ENCODE results near the gene FAM219A.
"Not testable (repeated sequence)": the region's sequence is repeated elsewhere in the genome, so short reads cannot be mapped to it uniquely, and the experiment has no call there.

FAM219A gene

DNA sequence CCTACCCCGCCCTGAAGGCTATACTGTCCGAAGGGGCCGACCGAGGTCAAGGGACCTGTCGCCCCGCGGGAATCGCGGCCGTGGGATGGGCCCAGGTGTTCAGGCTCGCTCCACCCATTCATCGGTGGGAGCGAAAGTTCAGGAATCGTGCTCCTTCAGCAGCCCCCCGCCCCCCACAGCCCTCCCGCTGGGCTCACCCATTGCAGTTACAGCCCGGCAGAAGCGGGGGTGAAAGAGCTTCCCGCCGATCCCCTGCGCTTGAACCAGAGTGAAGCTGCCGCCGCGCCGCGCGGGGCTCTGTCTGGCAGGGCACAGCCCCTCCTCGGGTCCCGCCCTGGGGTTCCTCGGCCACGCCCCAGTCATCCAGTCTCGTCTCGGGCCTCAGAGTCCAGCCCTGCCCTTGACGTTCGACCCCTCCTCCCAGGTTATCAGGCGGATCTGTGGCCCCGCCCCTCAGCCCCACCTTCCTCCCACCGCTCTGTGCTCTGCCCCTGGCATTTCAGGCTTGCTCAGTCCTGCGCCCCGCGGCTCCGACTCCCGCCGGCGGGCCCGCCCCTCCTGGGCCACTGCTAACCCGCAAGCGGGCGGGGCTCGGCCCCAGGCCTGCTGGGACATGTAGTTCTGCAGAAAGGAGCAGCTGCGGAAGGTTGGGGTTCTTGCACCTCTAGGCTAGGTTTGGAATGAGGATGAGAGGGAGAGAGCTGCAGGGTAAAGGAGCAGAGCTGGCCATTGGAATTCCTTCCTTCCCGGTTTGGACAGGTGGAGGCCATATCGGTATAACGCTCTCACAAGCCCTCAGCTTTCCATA is 81.6 kb downstream of the FAM219A start, which contains the start of gene MYORG:
MYORG (minus strand) TSS at position 303 of the 808 bp plus-strand sequence. CDS start 3,955 bp downstream, outside the sequence.
- peak; percentile 90 to 98 (median 92) for DNase-seq (ENCODE audit: low read depth in 3 of 3)

- peak in 1 of 3 experiments; percentile 29 for DNase-seq (ENCODE audit: low read depth in 3 of 3)
These were observed 82.3 kb downstream of the FAM219A start for GRCh38 chr9:34375901-34376595.

- no peak for DNase-seq (ENCODE audit: low read depth in 3 of 3)
These were observed 83.3 kb downstream of the FAM219A start for GRCh38 chr9:34374905-34375552.

DNA sequence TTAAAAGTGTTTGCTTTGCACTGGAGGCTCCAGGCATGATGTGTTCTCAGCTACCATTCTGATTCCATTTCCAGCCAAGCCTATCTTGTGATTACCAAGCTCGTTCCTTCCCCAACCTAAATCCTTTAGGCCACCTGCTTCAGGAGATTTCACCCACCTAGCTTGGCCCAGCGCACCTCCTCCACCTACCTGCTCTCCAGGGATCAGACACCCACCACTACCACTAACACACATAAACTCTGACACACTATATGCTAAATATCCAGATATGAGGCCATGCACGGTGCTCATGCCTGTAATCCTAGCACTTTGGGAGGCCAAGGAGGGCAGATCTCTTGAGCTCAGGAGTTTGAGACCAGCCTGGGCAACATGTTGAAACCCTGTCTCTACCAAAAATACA is 84.0 kb downstream of the FAM219A start:
- no peak for DNase-seq (ENCODE audit: low read depth in 3 of 3)

- no peak for DNase-seq (ENCODE audit: low read depth in 3 of 3)
These were observed 84.6 kb downstream of the FAM219A start for GRCh38 chr9:34373749-34374148.

DNA sequence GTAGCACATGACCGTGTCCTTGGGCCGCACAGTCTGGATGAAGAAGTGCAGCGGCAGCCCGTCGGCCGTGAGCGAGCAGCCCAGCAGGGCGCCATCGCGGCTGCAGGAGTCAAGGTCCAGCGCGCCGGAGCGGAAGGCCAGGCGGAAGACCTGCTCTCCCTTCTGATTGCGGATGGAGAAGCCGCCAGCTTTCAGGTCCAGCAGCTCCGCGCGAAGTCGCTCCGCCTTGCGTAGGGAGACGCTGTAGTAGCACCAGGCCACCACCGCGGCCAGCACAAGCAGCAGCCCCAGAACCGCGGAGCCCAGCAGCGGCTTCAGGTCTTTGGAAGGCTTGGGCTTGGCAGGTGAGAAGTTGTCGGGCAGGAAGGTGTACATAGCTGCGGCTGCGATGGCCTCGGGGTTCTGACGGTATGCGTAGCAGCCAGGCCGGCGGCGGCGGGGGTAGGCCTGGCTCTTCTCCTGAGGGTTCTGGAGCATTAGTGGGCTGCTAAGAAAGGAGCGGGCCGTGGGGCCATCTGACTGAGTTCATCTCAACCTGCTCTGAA is 85.8 kb downstream of the FAM219A start:
- no peak for DNase-seq (ENCODE audit: low read depth in 3 of 3)

DNA sequence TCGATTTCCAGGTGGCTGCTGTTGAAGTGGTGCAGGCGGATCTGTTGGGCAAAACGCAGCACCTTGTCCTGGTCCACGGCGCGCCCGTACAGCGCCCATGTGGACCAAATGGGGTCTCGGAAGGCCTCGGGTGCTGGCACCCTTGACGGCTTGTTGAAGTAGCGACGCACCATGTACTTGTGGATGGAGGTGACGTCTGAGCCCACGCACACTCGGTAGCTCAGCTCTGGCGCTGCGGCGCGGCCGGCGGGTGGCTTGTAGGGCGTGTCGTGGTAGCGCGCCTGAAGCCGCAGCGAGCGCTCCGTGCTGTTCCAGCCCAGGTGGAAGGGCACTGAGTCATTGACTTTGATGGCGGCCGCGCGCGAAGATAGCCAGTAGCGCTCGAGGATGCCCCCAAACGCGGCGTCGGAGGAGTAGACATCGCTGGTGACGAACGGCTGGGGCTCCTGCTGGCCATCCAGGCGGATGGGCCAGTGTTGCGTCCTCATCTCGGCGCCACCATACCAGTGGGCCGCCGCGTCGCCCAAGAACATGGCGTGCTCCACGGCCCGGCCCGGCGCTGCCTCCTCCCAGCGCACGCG is 86.4 kb downstream of the FAM219A start:
- no peak for DNase-seq (ENCODE audit: low read depth in 3 of 3)

DNA sequence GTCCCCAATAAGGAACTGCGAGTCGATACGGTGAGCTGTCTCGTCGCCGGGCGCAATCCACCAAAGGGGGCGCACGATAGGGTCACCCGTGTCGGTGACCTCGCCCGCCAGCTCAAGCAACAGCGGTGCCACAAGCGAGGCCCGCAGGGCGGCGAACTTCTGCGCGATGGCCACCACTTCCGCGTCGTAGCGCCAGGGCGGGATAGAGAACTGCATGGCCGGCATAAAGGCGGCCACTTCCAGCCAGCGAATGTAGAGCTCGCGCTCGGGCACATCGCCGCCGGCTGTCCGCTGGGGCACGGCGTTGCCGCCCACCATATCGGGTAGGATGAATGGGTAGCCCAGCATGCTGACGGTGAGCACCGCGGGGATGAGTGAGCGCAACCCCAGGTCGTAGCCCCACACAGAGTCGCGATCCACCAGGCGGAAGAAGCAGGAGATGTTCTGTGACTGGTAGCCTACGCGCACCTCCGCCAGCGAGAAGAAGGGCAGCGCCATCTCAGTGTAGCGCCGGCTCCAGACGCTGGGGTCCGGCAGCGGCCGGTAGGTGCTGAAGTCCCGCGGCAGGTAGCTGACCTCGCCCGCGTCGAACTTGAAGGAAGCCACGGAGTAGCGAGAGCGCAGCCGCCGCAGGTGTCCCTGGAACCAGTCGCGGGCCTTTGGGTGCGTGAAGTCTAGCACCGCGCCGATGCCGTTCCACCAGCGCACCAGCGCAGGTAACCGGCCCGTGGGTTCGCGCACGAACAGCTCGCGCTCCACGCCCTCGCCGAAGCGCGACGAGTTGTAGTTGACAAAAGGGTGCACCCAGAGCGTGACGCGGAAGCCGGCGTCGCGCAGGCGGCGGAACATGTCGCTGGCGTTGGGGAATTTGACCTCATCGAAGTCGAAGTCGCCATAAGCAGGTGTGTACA is 87.1 kb downstream of the FAM219A start:
- no peak for DNase-seq (ENCODE audit: low read depth in 3 of 3)

GRCh38 chr9:34370335-34370969 is 87.9 kb downstream of the FAM219A start:
- no peak for DNase-seq (ENCODE audit: low read depth in 3 of 3)

GRCh38 chr9:34369636-34370035 is 88.7 kb downstream of the FAM219A start:
- DNase-seq (ENCODE audit: low read depth in 3 of 3), result no peak

- not testable (repeated sequence) for DNase-seq (ENCODE audit: low read depth in 3 of 3)
These were observed 89.6 kb downstream of the FAM219A start for GRCh38 chr9:34368796-34369195.

GRCh38 chr9:34367751-34368410 is 90.5 kb downstream of the FAM219A start:
- DNase-seq (ENCODE audit: low read depth in 3 of 3), result not testable (repeated sequence)

DNA sequence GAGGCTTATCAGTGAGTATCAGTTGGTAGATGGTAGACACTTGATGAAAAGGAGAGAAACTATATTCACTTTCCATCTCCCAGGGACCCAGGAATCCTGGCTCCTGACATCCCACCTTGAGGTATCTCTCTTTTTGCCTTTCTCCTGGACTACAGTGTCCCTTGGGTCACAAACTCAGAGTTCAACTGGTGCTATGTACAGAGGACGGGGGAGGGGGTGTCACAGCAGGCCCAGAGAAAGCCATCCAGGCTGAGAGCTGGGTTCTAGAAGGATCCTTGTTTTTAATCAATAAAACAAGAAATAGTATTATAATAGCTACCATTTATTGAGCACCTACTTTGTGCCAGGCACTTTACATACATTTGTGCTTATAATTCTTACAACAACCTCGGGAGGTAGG is 92.0 kb downstream of the FAM219A start:
- DNase-seq (ENCODE audit: low read depth in 3 of 3), result no peak

GRCh38 chr9:34365282-34365681 is 93.1 kb downstream of the FAM219A start:
- no peak for DNase-seq (ENCODE audit: low read depth in 3 of 3)

GRCh38 chr9:34363619-34364351 is 94.6 kb downstream of the FAM219A start:
- DNase-seq (ENCODE audit: low read depth in 3 of 3), result no peak

DNA sequence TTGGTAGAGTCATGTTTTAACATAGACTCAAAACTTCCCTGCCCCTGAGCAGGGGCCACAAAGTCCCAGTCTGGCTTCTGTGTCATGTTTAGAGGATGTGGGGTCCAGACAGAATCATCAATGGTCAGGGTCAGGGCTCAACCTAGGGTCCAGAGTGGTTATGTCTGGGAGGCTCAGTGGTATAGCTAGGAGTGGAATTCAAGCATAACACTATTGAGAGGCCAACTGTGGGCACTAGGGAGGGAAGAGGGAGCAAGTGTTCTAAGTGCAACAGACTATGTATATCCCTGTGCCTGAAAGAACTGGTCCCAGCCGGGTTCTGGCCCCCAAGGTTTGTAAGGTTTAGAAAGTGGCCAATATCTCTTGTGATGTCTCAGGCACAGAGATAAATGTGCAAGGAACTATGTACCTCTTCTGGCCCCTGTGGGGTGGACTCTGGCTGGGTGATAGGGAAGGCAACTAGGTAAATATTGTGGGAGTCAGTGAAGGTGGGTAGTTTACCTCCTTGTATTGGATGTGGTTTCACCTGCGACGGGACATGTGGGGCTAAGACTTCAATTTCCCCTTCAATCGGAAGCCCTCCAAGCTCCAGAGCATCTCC is 95.7 kb downstream of the FAM219A start:
- DNase-seq (ENCODE audit: low read depth in 3 of 3), result no peak

- not testable (repeated sequence) for DNase-seq (ENCODE audit: low read depth in 3 of 3)
These were observed 105.4 kb downstream of the FAM219A start for GRCh38 chr9:34352957-34353356.

DNA sequence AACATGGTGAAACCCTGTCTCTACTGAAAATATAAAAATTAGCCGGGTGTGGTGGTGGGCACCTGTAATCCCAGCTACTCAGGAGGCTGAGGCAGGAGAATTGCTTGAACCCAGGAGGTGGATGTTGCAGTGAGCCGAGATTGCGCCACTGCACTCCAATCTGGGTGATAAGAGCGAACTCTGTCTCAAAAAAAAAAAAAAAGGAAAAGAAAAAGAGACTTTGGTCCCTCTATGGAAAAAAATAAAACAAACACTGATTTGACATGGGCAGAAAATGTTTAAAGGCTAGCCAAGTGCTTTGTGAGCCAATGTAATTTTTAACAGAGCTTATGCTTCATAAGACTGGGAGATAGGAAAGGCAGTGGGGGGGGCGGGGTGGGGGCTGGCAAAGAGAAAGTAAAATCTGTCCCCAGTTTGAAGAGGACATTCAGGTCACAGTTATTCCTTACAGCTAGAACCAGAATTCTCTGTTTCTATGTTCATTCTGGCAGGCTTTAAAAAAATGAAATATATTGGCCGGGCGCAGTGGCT is 106.2 kb downstream of the FAM219A start:
- not testable (repeated sequence) for DNase-seq (ENCODE audit: low read depth in 3 of 3)
